GM19397 (cell line): ENCODE data around the gene STIP1.

Experiments
- ATAC-seq: cut with Tn5 transposase; IDR thresholded peaks from one replicate; pipeline ENCODE4 v1.9.1; 2021; ENCODE audit warnings: mild to moderate bottlenecking, moderate library complexity; ENCODE audit not compliant: unreplicated experiment

STIP1 gene

GRCh38 chr11:64185693-64186491 lies at the start of gene STIP1:
TSS of gene STIP1 (plus strand) at chr11:64186171. CDS start at chr11:64186262, 91 bp downstream.
- ATAC-seq: peak; percentile 83

GRCh38 chr11:64136765-64137441 lies 49.1 kb upstream of the STIP1 start:
- ATAC-seq: no peak

- no peak for ATAC-seq
These were observed 47.6 kb upstream of the STIP1 start for GRCh38 chr11:64138398-64138797.

GRCh38 chr11:64139049-64139448 lies 46.9 kb upstream of the STIP1 start:
- ATAC-seq: no peak

- no peak for ATAC-seq
These were observed 45.9 kb upstream of the STIP1 start for GRCh38 chr11:64140082-64140481.

DNA sequence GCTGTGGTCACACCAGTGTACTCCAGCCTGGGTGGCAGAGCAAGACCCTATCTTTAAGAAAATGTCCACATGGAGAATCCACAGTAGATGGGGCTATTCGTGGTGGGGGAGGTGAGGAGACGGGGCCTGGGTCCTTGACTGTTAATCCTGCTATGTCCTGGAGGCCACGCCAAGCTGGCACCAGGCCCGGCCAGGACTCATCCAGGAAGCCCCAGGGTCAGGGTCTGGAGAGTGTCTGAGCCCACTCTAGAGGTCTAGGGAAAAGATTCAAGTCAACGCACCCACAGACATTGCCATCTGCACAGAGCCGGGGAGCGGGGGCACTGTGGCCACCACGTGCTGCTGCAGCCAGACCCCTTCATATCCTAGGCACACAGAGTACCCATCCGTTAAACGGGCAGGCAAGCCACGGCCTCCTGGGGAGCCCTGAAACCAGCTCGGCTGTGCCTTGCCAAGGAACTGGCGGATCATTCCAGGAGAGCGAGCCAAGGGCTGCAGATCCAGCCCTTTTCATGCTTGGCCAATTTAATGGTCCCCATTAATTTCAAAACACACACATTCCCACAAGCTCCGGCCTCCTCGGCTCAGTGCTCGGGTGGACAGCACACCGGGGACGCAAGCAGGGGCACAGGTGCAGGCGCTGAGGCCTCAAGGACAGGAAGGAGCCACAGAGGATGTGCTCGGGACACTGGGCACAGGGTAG lies 44.7 kb upstream of the STIP1 start:
- no peak for ATAC-seq

GRCh38 chr11:64144587-64145472 lies 41.1 kb upstream of the STIP1 start:
- ATAC-seq: no peak

DNA sequence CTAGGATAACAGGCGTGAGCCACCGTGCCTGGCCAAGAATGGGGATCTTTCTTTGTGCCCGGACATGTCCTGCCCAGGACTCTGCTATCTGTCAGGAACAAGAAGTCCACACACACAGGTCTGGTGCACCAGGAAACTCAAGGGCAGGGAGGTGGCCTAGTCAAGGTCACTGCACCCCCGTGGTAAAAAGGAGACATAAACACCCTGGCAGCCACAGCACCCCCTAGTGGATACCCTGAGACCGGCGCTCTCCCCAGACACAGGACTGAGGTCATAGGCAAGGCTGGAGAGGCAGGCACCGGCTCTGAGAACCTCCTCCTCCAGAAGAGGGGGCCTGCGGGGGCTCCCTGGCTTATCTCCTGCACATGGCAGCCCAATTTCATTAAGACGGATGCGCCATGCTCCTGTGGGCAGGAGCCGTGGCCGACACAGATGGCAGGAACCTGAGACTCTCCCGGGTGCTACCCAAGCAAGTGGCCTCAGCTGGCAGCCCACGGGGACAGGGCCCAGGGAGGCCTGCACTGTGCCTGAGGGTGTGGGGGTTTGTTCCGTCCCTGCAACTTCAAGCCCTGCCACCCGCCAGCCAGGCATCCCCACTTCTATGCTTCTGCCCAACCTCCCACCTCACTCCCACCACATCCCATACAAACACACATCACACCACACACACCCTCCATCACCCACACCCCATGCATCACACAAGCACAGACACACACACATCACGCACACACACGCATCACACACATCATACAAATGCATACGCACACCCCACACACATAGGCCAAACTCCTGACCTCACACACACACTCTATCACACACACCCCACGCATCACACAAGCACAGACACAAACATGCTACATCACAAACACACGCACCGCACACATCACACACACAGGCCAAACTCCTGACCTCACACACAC lies 39.7 kb upstream of the STIP1 start:
- no peak for ATAC-seq

DNA sequence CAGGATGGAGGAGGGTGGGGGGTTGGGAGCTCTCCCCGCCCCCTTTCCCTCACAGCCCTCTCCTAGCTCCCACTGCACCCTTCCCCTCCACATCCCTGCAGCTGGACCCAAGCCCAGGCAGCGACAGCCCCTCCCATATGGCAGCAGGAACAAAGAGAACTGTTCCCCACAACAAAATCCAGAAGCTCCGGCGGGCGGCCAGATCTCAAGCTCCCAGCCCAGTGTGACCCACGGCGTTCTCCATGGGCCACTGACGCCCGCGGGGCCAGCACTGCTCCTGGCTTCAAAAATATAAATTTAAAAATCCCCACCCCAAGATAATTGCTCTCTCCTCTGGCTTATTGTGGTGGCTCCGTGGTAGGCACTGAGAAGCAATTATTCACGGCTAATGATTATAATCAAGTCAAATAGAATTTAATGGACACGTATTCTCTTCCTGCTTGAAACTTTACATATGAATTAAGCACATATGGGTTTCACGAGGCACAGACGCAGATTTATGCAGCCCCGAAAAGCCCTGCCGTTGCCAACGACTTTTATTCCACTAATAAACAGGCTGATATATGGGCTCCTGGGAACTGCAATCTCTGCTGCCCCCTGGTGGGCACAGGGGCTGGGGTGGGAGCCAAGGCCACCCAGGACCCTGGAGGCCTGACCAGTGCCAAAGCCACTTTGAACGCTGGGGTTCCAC lies 37.6 kb upstream of the STIP1 start:
- no peak for ATAC-seq

GRCh38 chr11:64148917-64149617 lies 36.9 kb upstream of the STIP1 start:
- ATAC-seq: no peak

DNA sequence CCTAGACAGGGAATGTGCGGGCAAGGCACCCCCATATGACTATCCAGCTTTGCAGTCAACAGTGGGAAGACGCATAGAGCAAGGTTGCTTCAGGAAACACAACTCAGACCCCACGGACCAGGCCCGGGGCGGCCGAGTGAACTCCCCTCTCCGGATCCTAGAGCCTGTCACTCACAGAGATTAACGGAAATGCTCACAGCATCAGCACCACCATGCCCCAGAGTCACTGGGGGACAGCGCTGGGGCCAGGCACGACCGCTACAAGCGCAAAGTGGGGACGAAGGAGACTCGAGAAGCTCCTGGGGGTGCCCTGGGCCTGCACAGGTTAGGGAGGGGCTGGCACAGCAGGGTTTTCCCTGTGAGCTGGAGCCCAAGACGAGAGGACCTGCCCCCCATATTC lies 35.9 kb upstream of the STIP1 start:
- no peak for ATAC-seq

- ATAC-seq: no peak
These were observed 35.3 kb upstream of the STIP1 start for GRCh38 chr11:64150481-64151239.

DNA sequence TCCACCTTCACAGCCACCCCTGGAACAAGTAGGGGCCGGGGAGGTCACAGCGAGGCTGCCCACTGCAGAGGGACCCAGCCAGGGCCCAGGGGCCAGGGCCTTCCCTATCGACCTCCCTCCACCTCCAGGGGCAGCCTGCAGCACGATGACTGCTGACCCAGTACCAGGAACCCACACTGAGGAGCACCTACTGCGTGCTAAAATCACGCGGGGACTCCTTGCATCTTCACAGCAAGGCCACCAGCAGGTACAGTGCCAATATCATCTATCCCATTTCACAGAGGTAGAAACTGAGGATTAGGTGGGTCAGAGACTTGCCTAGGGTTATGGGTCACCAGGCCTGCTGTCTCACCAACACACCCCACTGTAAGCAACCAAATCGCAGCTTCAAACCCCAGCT lies 34.6 kb upstream of the STIP1 start:
- no peak for ATAC-seq

GRCh38 chr11:64152841-64153691 lies 32.9 kb upstream of the STIP1 start:
- peak; percentile 63 for ATAC-seq

- no peak for ATAC-seq
These were observed 32.2 kb upstream of the STIP1 start for GRCh38 chr11:64153812-64154211.

DNA sequence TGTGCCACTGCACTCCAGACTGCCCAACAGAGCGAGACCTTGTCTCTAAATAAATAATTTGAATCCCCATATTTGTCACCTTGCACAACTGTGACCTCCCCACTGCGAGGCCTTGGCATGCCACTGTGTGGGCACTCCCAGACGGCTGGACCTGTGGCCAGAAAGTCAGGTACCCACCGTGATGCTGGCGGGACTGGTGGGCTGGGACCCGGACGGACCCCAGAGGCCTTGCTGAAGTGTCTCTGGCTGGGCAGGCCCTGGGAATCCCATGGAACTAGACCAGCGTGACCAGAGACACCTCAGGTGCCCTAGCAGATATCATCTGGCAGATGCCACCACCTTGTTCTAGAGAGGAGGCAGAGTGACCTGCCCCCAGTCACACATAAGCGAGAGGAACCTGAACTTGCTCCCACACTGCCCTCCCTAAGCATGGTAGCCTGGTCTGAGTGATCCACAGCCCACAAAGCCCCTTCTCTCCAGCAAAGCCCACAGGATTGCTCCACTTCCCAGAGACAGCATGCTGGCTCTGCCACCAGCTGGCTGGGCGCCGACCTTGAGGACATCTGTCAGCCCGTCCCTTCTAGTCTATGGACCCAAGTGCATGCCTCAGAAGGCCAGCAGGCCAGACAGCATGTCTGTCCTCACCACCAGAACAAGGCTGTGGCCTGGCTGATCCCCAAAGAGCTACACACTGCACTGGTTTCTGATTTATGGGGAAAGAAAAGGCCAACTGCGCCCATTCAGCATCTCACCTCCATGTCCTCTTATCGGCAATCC lies 29.5 kb upstream of the STIP1 start:
- ATAC-seq: no peak
